Loucy (cell line): ENCODE measurements around the gene BCAS1.

ENCODE experiments used
- H2AFZ ChIP-seq: fragments of 200-600 bp; sonication (generic); 2 replicates; pipeline ENCODE4 v1.6.0; 2016; ENCODE audit warnings: antibody characterized with exemption, mild to moderate bottlenecking, low read length, moderate library complexity
- H3F3A ChIP-seq: fragments of 200-600 bp; 2 replicates; pipeline ENCODE4 v1.6.0; 2016; ENCODE audit warnings: antibody characterized with exemption, low read depth, mild to moderate bottlenecking
- H3K27me3 ChIP-seq: fragments of 200-600 bp; sonication (generic); 2 replicates; pipeline ENCODE4 v1.6.1; 2014; ENCODE audit warnings: low read length, mild to moderate bottlenecking; ENCODE audit not compliant: insufficient read depth, poor library complexity, severe bottlenecking
- H3K36me3 ChIP-seq: fragments of 200-600 bp; sonication (generic); 2 replicates; pipeline ENCODE4 v1.6.1; 2016; ENCODE audit warnings: low read length; ENCODE audit not compliant: insufficient read depth
- H3K4me1 ChIP-seq: fragments of 200-600 bp; sonication (generic); 2 replicates; pipeline ENCODE4 v1.5.1; 2014; ENCODE audit warnings: low read length, mild to moderate bottlenecking; ENCODE audit not compliant: insufficient read depth, poor library complexity, severe bottlenecking
- H3K4me2 ChIP-seq: fragments of 200-600 bp; sonication (generic); 2 replicates; pipeline ENCODE4 v1.6.0; 2014; ENCODE audit warnings: antibody characterized with exemption, low read length, low read depth, mild to moderate bottlenecking; ENCODE audit not compliant: poor library complexity, severe bottlenecking
- H3K4me3 ChIP-seq: fragments of 200-600 bp; sonication (generic); 2 replicates; pipeline ENCODE4 v1.5.1; 2014; ENCODE audit warnings: low read length, mild to moderate bottlenecking, mixed read lengths; ENCODE audit not compliant: poor library complexity, severe bottlenecking
- H3K79me2 ChIP-seq: fragments of 200-600 bp; sonication (generic); 2 replicates; pipeline ENCODE4 v1.6.1; 2014; ENCODE audit warnings: low read length; ENCODE audit not compliant: insufficient read depth
- H3K9ac ChIP-seq: fragments of 200-600 bp; sonication (generic); 2 replicates; pipeline ENCODE4 v1.6.0; 2014; ENCODE audit warnings: mild to moderate bottlenecking, low read depth, low read length, moderate library complexity; ENCODE audit not compliant: poor library complexity, severe bottlenecking
- H3K9me2 ChIP-seq: fragments of 200-600 bp; sonication (generic); replicated peaks from 2 replicates; pipeline ENCODE4 v1.6.1; 2016; ENCODE audit warnings: low read depth, low read length, mixed read lengths
- H3K9me3 ChIP-seq: fragments of 200-600 bp; sonication (generic); 2 replicates; pipeline ENCODE4 v1.6.1; 2014; ENCODE audit warnings: mild to moderate bottlenecking, antibody characterized with exemption, low read length, low read depth; ENCODE audit not compliant: insufficient read depth
- H4K20me1 ChIP-seq: fragments of 200-600 bp; sonication (generic); 2 replicates; pipeline ENCODE4 v1.6.0; 2014; ENCODE audit warnings: antibody characterized with exemption, low read length, mild to moderate bottlenecking; ENCODE audit not compliant: insufficient read depth, poor library complexity, severe bottlenecking
- CTCF ChIP-seq: fragments of 200-600 bp; sonication (generic); conservative IDR thresholded peaks from 2 replicates; pipeline ENCODE4 v1.5.1; 2014; ENCODE audit warnings: mild to moderate bottlenecking, antibody characterized with exemption, low read length
- EZH2phosphoT487 ChIP-seq: fragments of 200-600 bp; IDR thresholded peaks from 2 replicates; pipeline ENCODE4 v1.6.1; 2018; ENCODE audit warnings: antibody characterized with exemption, mild to moderate bottlenecking, moderate library complexity, borderline replicate concordance

BCAS1 gene

GRCh38 chr20:54112221-54112884 is 42.0 kb upstream of the BCAS1 start:
- Histone ChIP-seq H3K36me3 (no peaks in the 10 kb centered on the region), H3K27me3 (no peaks in the 10 kb centered on the region), H3K9me2 (no peaks in the 10 kb centered on the region), H3K9ac (no peak overlapping the region), H2AFZ (no peak overlapping the region), H3K9me3 (no peaks in the 10 kb centered on the region), H3K4me1 (no peaks in the 10 kb centered on the region), H3F3A (no peaks in the 10 kb centered on the region), H3K4me2 (no peak overlapping the region), H3K4me3 (no peak overlapping the region), H3K79me2 (no peaks in the 10 kb centered on the region), H4K20me1 (no peaks in the 10 kb centered on the region)
- TF ChIP-seq EZH2phosphoT487 (no peak), CTCF (no peak)

- Histone ChIP-seq H3K9me3 (no peaks in the 10 kb centered on the region), H3K27me3 (no peaks in the 10 kb centered on the region), H3K9ac (no peak overlapping the region), H3K4me2 (no peak overlapping the region), H4K20me1 (no peaks in the 10 kb centered on the region), H3K9me2 (no peaks in the 10 kb centered on the region), H3K36me3 (no peaks in the 10 kb centered on the region), H2AFZ (no peak overlapping the region), H3F3A (no peaks in the 10 kb centered on the region), H3K4me3 (no peak overlapping the region), H3K79me2 (no peaks in the 10 kb centered on the region), H3K4me1 (no peaks in the 10 kb centered on the region)
- TF ChIP-seq CTCF, result no peak
- TF ChIP-seq EZH2phosphoT487, result no peak
These were observed 41.1 kb upstream of the BCAS1 start for GRCh38 chr20:54111460-54111859.

- no peaks in the 10 kb centered on the region for H3K9me2 ChIP-seq
- TF ChIP-seq CTCF (no peak), EZH2phosphoT487 (no peak)
- H3F3A ChIP-seq, result no peaks in the 10 kb centered on the region
- no peaks in the 10 kb centered on the region for H3K27me3 ChIP-seq
- no peak overlapping the region for H3K9ac ChIP-seq
- no peak overlapping the region for H2AFZ ChIP-seq
- no peak overlapping the region for H3K4me3 ChIP-seq
- no peaks in the 10 kb centered on the region for H3K9me3 ChIP-seq
- no peak overlapping the region for H3K4me2 ChIP-seq
- no peaks in the 10 kb centered on the region for H3K79me2 ChIP-seq
- H3K4me1 ChIP-seq, result no peaks in the 10 kb centered on the region
- H4K20me1 ChIP-seq, result no peaks in the 10 kb centered on the region
- H3K36me3 ChIP-seq, result no peaks in the 10 kb centered on the region
These were observed 40.1 kb upstream of the BCAS1 start for GRCh38 chr20:54110457-54110856.
